Neural progenitor cell (in vitro differentiated cells): Measurements from ENCODE around the gene ENTPD2.

Experiments used
- CTCF ChIP-seq: fragments of 200-600 bp; sonication (generic); IDR thresholded peaks from 2 replicates; pipeline ENCODE4 v1.5.1; 2017; ENCODE audit warnings: antibody characterized with exemption, mild to moderate bottlenecking
- EZH2phosphoT487 ChIP-seq: fragments of 200-600 bp; sonication (generic); IDR thresholded peaks from 2 replicates; pipeline ENCODE4 v1.6.1; 2017; ENCODE audit warnings: antibody characterized with exemption

GRCh38 chr9:137055385-137056364 is 1.8 kb upstream of the ENTPD2 start:
- no peak for TF ChIP-seq CTCF
- TF ChIP-seq EZH2phosphoT487: no peak
